Parathyroid adenoma (tissue), 2 donors: Measurements from ENCODE around the gene APOBEC3A.

Experiments
- H2AFZ ChIP-seq: fragments of 300-600 bp; sonication (generic); one replicate; pipeline ENCODE4 v1.7.0; 2017; ENCODE audit warnings: antibody characterized with exemption, mild to moderate bottlenecking
- H3K27ac ChIP-seq: fragments of 300-600 bp; sonication (generic); one replicate; pipeline ENCODE4 v1.7.0; 2017
- H3K27me3 ChIP-seq: fragments of 300-600 bp; sonication (generic); one replicate; pipeline ENCODE4 v1.7.0; 2017; ENCODE audit warnings: low read length; ENCODE audit not compliant: control insufficient read depth, insufficient read depth
- H3K36me3 ChIP-seq: fragments of 300-600 bp; sonication (generic); one replicate; pipeline ENCODE4 v1.7.0; 2017; ENCODE audit warnings: low read length; ENCODE audit not compliant: control insufficient read depth, insufficient read depth
- H3K4me1 ChIP-seq: fragments of 300-600 bp; sonication (generic); one replicate; pipeline ENCODE4 v1.7.0; 2017; ENCODE audit warnings: control low read depth
- H3K4me2 ChIP-seq: fragments of 300-600 bp; sonication (generic); one replicate; pipeline ENCODE4 v1.7.0; 2017; ENCODE audit warnings: low read length
- H3K4me3 ChIP-seq: fragments of 300-600 bp; sonication (generic); one replicate; pipeline ENCODE4 v1.7.0; 2017; ENCODE audit warnings: low read depth, low read length
- H3K79me2 ChIP-seq: fragments of 300-600 bp; sonication (generic); one replicate; pipeline ENCODE4 v1.7.0; 2017; ENCODE audit warnings: control low read depth
- H3K9ac ChIP-seq: fragments of 300-600 bp; sonication (generic); one replicate; pipeline ENCODE4 v1.7.0; 2017; ENCODE audit warnings: mild to moderate bottlenecking
- H3K9me3 ChIP-seq: fragments of 300-600 bp; sonication (generic); one replicate; pipeline ENCODE4 v1.7.0; 2017; ENCODE audit warnings: low read length; ENCODE audit not compliant: control insufficient read depth
- CTCF ChIP-seq: fragments of 300-600 bp; sonication (generic); IDR thresholded peaks from one replicate; pipeline ENCODE4 v1.7.0; 2017; ENCODE audit warnings: antibody characterized with exemption, mild to moderate bottlenecking
- donor health status: primary hyperparathyroidism.

APOBEC3A gene

DNA sequence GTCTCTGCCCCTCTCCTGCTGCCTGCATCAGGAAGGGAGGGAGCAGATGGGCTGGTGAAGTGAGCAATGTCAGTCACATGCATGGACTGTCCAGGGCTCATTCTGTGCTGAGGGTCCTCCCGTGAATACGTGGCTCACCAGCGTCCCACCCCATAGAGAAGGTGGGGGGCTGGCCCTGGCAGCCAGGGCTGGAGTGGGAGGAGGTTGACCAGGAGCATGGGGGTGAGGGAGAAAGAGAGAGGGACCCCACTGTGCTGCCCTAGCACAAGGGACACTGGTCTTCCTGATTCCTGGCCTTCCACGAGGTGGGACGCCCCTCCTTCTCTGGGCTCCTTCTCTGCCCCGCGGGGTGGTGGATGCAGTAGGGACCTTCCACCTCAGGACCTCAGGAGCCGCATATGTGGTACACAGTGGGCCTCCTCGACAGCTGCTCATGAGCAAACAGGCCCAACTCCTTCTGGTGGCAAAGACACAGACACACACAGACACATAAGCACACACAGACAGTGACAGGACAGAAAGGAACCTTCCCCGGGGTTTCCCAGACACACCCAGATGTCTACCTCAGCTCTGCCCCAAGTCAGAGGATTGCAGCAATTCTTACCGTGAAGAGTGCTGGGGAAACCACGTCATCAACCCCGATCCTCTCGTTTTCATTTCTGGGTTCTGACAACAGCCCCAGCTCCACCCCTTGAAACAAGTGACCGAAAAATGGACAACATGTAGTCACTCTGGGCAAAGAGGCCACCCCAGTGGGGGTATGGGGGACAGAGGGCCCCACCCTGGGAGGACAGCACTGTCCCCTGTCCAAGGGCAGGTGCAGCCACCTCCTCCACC, 3.6 kb upstream of the APOBEC3A start:
- H3K9ac ChIP-seq, result no peak overlapping the region
- no peaks in the 10 kb centered on the region for H3K36me3 ChIP-seq
- H3K27ac ChIP-seq, result no peak overlapping the region
- no peak overlapping the region for H2AFZ ChIP-seq
- no peak for TF ChIP-seq CTCF
- H3K4me3 ChIP-seq, result no peak overlapping the region
- no peaks in the 10 kb centered on the region for H3K9me3 ChIP-seq
- H3K79me2 ChIP-seq, result no peaks in the 10 kb centered on the region
- no peaks in the 10 kb centered on the region for H3K27me3 ChIP-seq
- no peak overlapping the region for H3K4me2 ChIP-seq
- H3K4me1 ChIP-seq, result no peaks in the 10 kb centered on the region

GRCh38 chr22:38954414-38955043, 2.9 kb upstream of the APOBEC3A start:
- H3K27ac ChIP-seq, result no peak overlapping the region
- H3K9me3 ChIP-seq, result no peaks in the 10 kb centered on the region
- H3K36me3 ChIP-seq, result no peaks in the 10 kb centered on the region
- TF ChIP-seq CTCF, result no peak
- H3K9ac ChIP-seq, result no peak overlapping the region
- no peak overlapping the region for H2AFZ ChIP-seq
- no peak overlapping the region for H3K4me3 ChIP-seq
- H3K79me2 ChIP-seq, result no peaks in the 10 kb centered on the region
- H3K27me3 ChIP-seq, result no peaks in the 10 kb centered on the region
- H3K4me2 ChIP-seq, result no peak overlapping the region
- no peaks in the 10 kb centered on the region for H3K4me1 ChIP-seq

GRCh38 chr22:38955250-38955905, 2.0 kb upstream of the APOBEC3A start:
- no peak overlapping the region for H3K4me3 ChIP-seq
- no peaks in the 10 kb centered on the region for H3K27me3 ChIP-seq
- H3K36me3 ChIP-seq, result no peaks in the 10 kb centered on the region
- H2AFZ ChIP-seq, result no peak overlapping the region
- no peaks in the 10 kb centered on the region for H3K9me3 ChIP-seq
- no peak overlapping the region for H3K9ac ChIP-seq
- H3K4me2 ChIP-seq, result no peak overlapping the region
- H3K27ac ChIP-seq, result no peak overlapping the region
- no peak for TF ChIP-seq CTCF
- no peaks in the 10 kb centered on the region for H3K4me1 ChIP-seq
- no peaks in the 10 kb centered on the region for H3K79me2 ChIP-seq

DNA sequence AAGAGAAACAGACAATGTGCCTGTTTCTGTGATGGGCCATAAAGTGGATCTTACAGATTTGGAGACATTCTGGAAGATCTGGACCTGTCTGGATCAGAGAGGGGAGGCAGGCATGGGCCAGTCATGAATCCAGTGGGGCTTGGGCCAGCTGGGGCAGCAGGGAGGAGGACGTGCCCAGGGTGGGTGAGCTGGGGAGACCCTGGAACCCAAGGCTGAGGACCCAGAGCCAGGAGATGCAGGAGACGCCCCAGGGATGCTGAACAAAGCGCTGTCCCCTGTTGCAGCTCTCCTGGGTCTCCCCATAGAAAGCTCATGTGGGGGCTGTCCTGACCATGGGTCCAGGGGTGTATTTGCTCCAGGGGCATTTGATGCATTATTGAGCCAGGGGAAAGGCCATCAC, 1.5 kb upstream of the APOBEC3A start:
- Histone ChIP-seq H2AFZ (no peak overlapping the region), H3K4me2 (no peak overlapping the region), H3K9ac (no peak overlapping the region), H3K27ac (no peak overlapping the region), H3K4me3 (no peak overlapping the region), H3K79me2 (no peaks in the 10 kb centered on the region), H3K27me3 (no peaks in the 10 kb centered on the region), H3K36me3 (no peaks in the 10 kb centered on the region), H3K4me1 (no peaks in the 10 kb centered on the region), H3K9me3 (no peaks in the 10 kb centered on the region)
- TF ChIP-seq CTCF, result no peak
